ENCODE data around the gene TPSG1.

The TPSG1 gene

GRCh38 chr16:1263591-1264344, 38.7 kb upstream of the TPSG1 start:
- no peak overlapping the region for H3K4me3 ChIP-seq (ENCODE audit: low read length)
- no peaks in the 10 kb centered on the region for H3K4me1 ChIP-seq (ENCODE audit: control insufficient read depth, insufficient read depth, low read length)
- peaks cover 25% of the 10 kb centered on the region for H3K27me3 ChIP-seq (replicated peaks; ENCODE audit: control insufficient read depth, insufficient read depth, low read length)
- H3K9me3 ChIP-seq (ENCODE audit: control insufficient read depth, low read length) = no peaks in the 10 kb centered on the region
- no peaks in the 10 kb centered on the region for H3K36me3 ChIP-seq (ENCODE audit: control insufficient read depth, insufficient read depth, low read length, severe bottlenecking)
- DNase-seq (ENCODE audit: low read depth) = no peak
- H3K9ac ChIP-seq (ENCODE audit: low read length) = no peak overlapping the region

GRCh38 chr16:1262846-1263221, 37.8 kb upstream of the TPSG1 start:
- H3K9ac ChIP-seq (ENCODE audit: low read length) = no peak overlapping the region
- no peaks in the 10 kb centered on the region for H3K36me3 ChIP-seq (ENCODE audit: control insufficient read depth, insufficient read depth, low read length, severe bottlenecking)
- no peaks in the 10 kb centered on the region for H3K9me3 ChIP-seq (ENCODE audit: control insufficient read depth, low read length)
- H3K27me3 ChIP-seq (replicated peaks; ENCODE audit: control insufficient read depth, insufficient read depth, low read length) = peaks cover 25% of the 10 kb centered on the region
- no peak for DNase-seq (ENCODE audit: low read depth)
- no peak overlapping the region for H3K4me3 ChIP-seq (ENCODE audit: low read length)
- no peaks in the 10 kb centered on the region for H3K4me1 ChIP-seq (ENCODE audit: control insufficient read depth, insufficient read depth, low read length)

- no peak for DNase-seq (ENCODE audit: low read depth)
- Histone ChIP-seq H3K4me3 (ENCODE audit: low read length) (no peak overlapping the region), H3K9me3 (ENCODE audit: control insufficient read depth, low read length) (no peaks in the 10 kb centered on the region), H3K9ac (ENCODE audit: low read length) (no peak overlapping the region), H3K4me1 (ENCODE audit: control insufficient read depth, insufficient read depth, low read length) (no peaks in the 10 kb centered on the region), H3K27me3 (replicated peaks; ENCODE audit: control insufficient read depth, insufficient read depth, low read length) (peaks cover 25% of the 10 kb centered on the region), H3K36me3 (ENCODE audit: control insufficient read depth, insufficient read depth, low read length, severe bottlenecking) (no peaks in the 10 kb centered on the region)
Measured at GRCh38 chr16:1262210-1262845, 37.3 kb upstream of the TPSG1 start.

- DNase-seq (ENCODE audit: low read depth) = no peak
- peaks cover 31% of the 10 kb centered on the region for H3K27me3 ChIP-seq (replicated peaks; ENCODE audit: control insufficient read depth, insufficient read depth, low read length)
- H3K4me3 ChIP-seq (ENCODE audit: low read length) = no peak overlapping the region
- no peak overlapping the region for H3K9ac ChIP-seq (ENCODE audit: low read length)
- no peaks in the 10 kb centered on the region for H3K9me3 ChIP-seq (ENCODE audit: control insufficient read depth, low read length)
- H3K4me1 ChIP-seq (ENCODE audit: control insufficient read depth, insufficient read depth, low read length) = no peaks in the 10 kb centered on the region
- H3K36me3 ChIP-seq (ENCODE audit: control insufficient read depth, insufficient read depth, low read length, severe bottlenecking) = no peaks in the 10 kb centered on the region
Measured at GRCh38 chr16:1261131-1261892, 36.2 kb upstream of the TPSG1 start.

- no peaks in the 10 kb centered on the region for H3K36me3 ChIP-seq (ENCODE audit: control insufficient read depth, insufficient read depth, low read length, severe bottlenecking)
- no peak overlapping the region for H3K4me3 ChIP-seq (ENCODE audit: low read length)
- no peaks in the 10 kb centered on the region for H3K4me1 ChIP-seq (ENCODE audit: control insufficient read depth, insufficient read depth, low read length)
- no peak overlapping the region for H3K9ac ChIP-seq (ENCODE audit: low read length)
- no peaks in the 10 kb centered on the region for H3K9me3 ChIP-seq (ENCODE audit: control insufficient read depth, low read length)
- DNase-seq (ENCODE audit: low read depth) = no peak
- H3K27me3 ChIP-seq (replicated peaks; ENCODE audit: control insufficient read depth, insufficient read depth, low read length) = peaks cover 31% of the 10 kb centered on the region
Measured at GRCh38 chr16:1260101-1260680, 35.1 kb upstream of the TPSG1 start.

- Histone ChIP-seq H3K4me3 (ENCODE audit: low read length) (no peak overlapping the region), H3K27me3 (replicated peaks; ENCODE audit: control insufficient read depth, insufficient read depth, low read length) (peaks cover 31% of the 10 kb centered on the region), H3K36me3 (ENCODE audit: control insufficient read depth, insufficient read depth, low read length, severe bottlenecking) (no peaks in the 10 kb centered on the region), H3K4me1 (ENCODE audit: control insufficient read depth, insufficient read depth, low read length) (no peaks in the 10 kb centered on the region), H3K9me3 (ENCODE audit: control insufficient read depth, low read length) (no peaks in the 10 kb centered on the region), H3K9ac (ENCODE audit: low read length) (no peak overlapping the region)
- DNase-seq (ENCODE audit: low read depth) = no peak
Measured at GRCh38 chr16:1259760-1260068, 34.6 kb upstream of the TPSG1 start.

GRCh38 chr16:1258906-1259759, 34.1 kb upstream of the TPSG1 start:
- Histone ChIP-seq H3K4me1 (ENCODE audit: control insufficient read depth, insufficient read depth, low read length) (no peaks in the 10 kb centered on the region), H3K9ac (ENCODE audit: low read length) (no peak overlapping the region), H3K27me3 (replicated peaks; ENCODE audit: control insufficient read depth, insufficient read depth, low read length) (peaks cover 31% of the 10 kb centered on the region), H3K9me3 (ENCODE audit: control insufficient read depth, low read length) (no peaks in the 10 kb centered on the region), H3K36me3 (ENCODE audit: control insufficient read depth, insufficient read depth, low read length, severe bottlenecking) (no peaks in the 10 kb centered on the region), H3K4me3 (ENCODE audit: low read length) (no peak overlapping the region)
- no peak for DNase-seq (ENCODE audit: low read depth)

GRCh38 chr16:1258225-1258600, 33.1 kb upstream of the TPSG1 start:
- no peak for DNase-seq (ENCODE audit: low read depth)
- no peaks in the 10 kb centered on the region for H3K4me1 ChIP-seq (ENCODE audit: control insufficient read depth, insufficient read depth, low read length)
- no peaks in the 10 kb centered on the region for H3K36me3 ChIP-seq (ENCODE audit: control insufficient read depth, insufficient read depth, low read length, severe bottlenecking)
- H3K9me3 ChIP-seq (ENCODE audit: control insufficient read depth, low read length) = no peaks in the 10 kb centered on the region
- H3K4me3 ChIP-seq (ENCODE audit: low read length) = no peak overlapping the region
- no peak overlapping the region for H3K9ac ChIP-seq (ENCODE audit: low read length)
- H3K27me3 ChIP-seq (replicated peaks; ENCODE audit: control insufficient read depth, insufficient read depth, low read length) = peaks cover 26% of the 10 kb centered on the region

GRCh38 chr16:1257561-1258224, 32.6 kb upstream of the TPSG1 start:
- H3K36me3 ChIP-seq (ENCODE audit: control insufficient read depth, insufficient read depth, low read length, severe bottlenecking) = no peaks in the 10 kb centered on the region
- H3K9ac ChIP-seq (ENCODE audit: low read length) = no peak overlapping the region
- no peaks in the 10 kb centered on the region for H3K4me1 ChIP-seq (ENCODE audit: control insufficient read depth, insufficient read depth, low read length)
- DNase-seq (ENCODE audit: low read depth) = no peak
- H3K4me3 ChIP-seq (ENCODE audit: low read length) = no peak overlapping the region
- peaks cover 22% of the 10 kb centered on the region for H3K27me3 ChIP-seq (replicated peaks; ENCODE audit: control insufficient read depth, insufficient read depth, low read length)
- no peaks in the 10 kb centered on the region for H3K9me3 ChIP-seq (ENCODE audit: control insufficient read depth, low read length)

GRCh38 chr16:1256874-1257322, 31.8 kb upstream of the TPSG1 start:
- no peak for DNase-seq (ENCODE audit: low read depth)
- Histone ChIP-seq H3K4me3 (ENCODE audit: low read length) (no peak overlapping the region), H3K36me3 (ENCODE audit: control insufficient read depth, insufficient read depth, low read length, severe bottlenecking) (no peaks in the 10 kb centered on the region)

More at GRCh38 chr16:1256874-1257322, 31.8 kb upstream of the TPSG1 start:
- H3K9ac ChIP-seq (ENCODE audit: low read length) = no peak overlapping the region
- no peaks in the 10 kb centered on the region for H3K9me3 ChIP-seq (ENCODE audit: control insufficient read depth, low read length)
- peaks cover 19% of the 10 kb centered on the region for H3K27me3 ChIP-seq (replicated peaks; ENCODE audit: control insufficient read depth, insufficient read depth, low read length)
- H3K4me1 ChIP-seq (ENCODE audit: control insufficient read depth, insufficient read depth, low read length) = no peaks in the 10 kb centered on the region

Data from adipocyte (in vitro differentiated cells).